ENCODE results near the gene ACADM. TPM values are rescaled to one million over a fixed set of nuclear protein-coding genes. Genes with fewer than 3 reads are reported as not detected.

ACADM gene
- total and polyA plus RNA-seq, 2 donors (not counting 3 experiments of a cell fraction or from before 2014, with no cell fraction given): 10.8 to 32.5 TPM

- Histone ChIP-seq H2AFZ (ENCODE audit: low read depth, low read length) (no peak overlapping the region), H3K9ac (replicated peaks; ENCODE audit: extremely low read depth, insufficient read depth, low read length) (no peak overlapping the region), H3K36me3 (ENCODE audit: control insufficient read depth in 2 of 2, extremely low read depth in 1 of 2, insufficient read depth in 2 of 2, low read length in 2 of 2) (peaks cover 2 to 11% of the 10 kb centered on the region in 2 experiments), H3K9me1 (replicated peaks; ENCODE audit: control insufficient read depth, extremely low read depth, insufficient read depth, low read length) (no peaks in the 10 kb centered on the region), H3K27me3 (ENCODE audit: control insufficient read depth in 2 of 2, insufficient read depth in 2 of 2, low read length in 2 of 2) (no peaks in the 10 kb centered on the region), H3K9me3 (replicated peaks; ENCODE audit: control insufficient read depth, insufficient read depth, low read length) (no peaks in the 10 kb centered on the region), H3K4me3 (replicated peaks in 1 of 3; ENCODE audit: insufficient read depth in 1 of 3, low read depth in 1 of 3, low read length in 3 of 3) (no peak overlapping the region), H4K20me1 (replicated peaks; ENCODE audit: control insufficient read depth, extremely low read depth, insufficient read depth, low read length) (no peaks in the 10 kb centered on the region), H3K27ac (ENCODE audit: insufficient read depth, low read depth, low read length) (no peak overlapping the region), H3K4me1 (ENCODE audit: control insufficient read depth, extremely low read depth, insufficient read depth, low read length) (no peaks in the 10 kb centered on the region), H3K79me2 (ENCODE audit: control insufficient read depth, insufficient read depth, low read length) (peaks cover 8% of the 10 kb centered on the region), H3K4me2 (ENCODE audit: insufficient read depth, low read length) (no peak overlapping the region)
- ChIA-PET CTCF (interaction anchor here (1.3 kb wide), 1 partner anchor 466 kb away, joined by 3 read pairs; no protein-coding TSS in a partner anchor), POLR2A (no interaction called here)
- FAIRE-seq (no peak), DNase-seq (ENCODE audit: low read depth, low spot score) (no peak)
- BruUV-seq (replicated peaks): no TSS peak
- dilution Hi-C loops (cut with MboI; ENCODE audit: extremely low pct_ligation_motif_present, low sequenced_read_pairs): no loop called here
- intact Hi-C loops (cut with micrococcal nuclease): no loop called here
- TF ChIP-seq CTCF (IDR thresholded peaks at IDR 0.05; ENCODE audit: extremely low read depth in 1 of 2, insufficient read depth in 1 of 2, low read depth in 1 of 2, low read length in 2 of 2) (no peak), POLR2AphosphoS5 (IDR thresholded peaks at IDR 0.05; ENCODE audit: insufficient read depth, low read depth, low read length) (no peak), MYC (IDR thresholded peaks at IDR 0.05; ENCODE audit: low read depth, low read length) (no peak), POLR2A (IDR thresholded peaks at IDR 0.05; ENCODE audit: low read depth, low read length) (no peak), FOS (IDR thresholded peaks at IDR 0.05; ENCODE audit: borderline replicate concordance, insufficient read depth, low read length) (no peak), JUN (IDR thresholded peaks at IDR 0.05; ENCODE audit: borderline replicate concordance, insufficient read depth, insufficient read length, low read depth) (no peak), GATA2 (IDR thresholded peaks at IDR 0.05; ENCODE audit: insufficient read depth, insufficient read length, low read depth, low read length) (no peak), EZH2 (IDR thresholded peaks at IDR 0.05; ENCODE audit: borderline replicate concordance, low read depth, low read length, severe bottlenecking) (no peak)
- TF ChIP-seq, protein P1, sequence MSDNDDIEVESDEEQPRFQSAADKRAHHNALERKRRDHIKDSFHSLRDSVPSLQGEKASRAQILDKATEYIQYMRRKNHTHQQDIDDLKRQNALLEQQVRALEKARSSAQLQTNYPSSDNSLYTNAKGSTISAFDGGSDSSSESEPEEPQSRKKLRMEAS (IDR thresholded peaks at IDR 0.05; ENCODE audit: insufficient read depth, insufficient read length): no peak
Observed at GRCh38 chr1:75731881-75732280, 7.4 kb downstream of the ACADM start.

Measured in endothelial cell of umbilical vein (primary cell).